Fibroblast of pulmonary artery (primary cell): Measurements from ENCODE around the gene TSACC.

Experiments used
- DNase-seq: peaks from one replicate; pipeline ENCODE4 v3.0.0-alpha.2; 2010; ENCODE audit warnings: low read depth
- H3K4me3 ChIP-seq: replicated peaks from 2 replicates; pipeline ENCODE4 v1.5.1; 2011; ENCODE audit warnings: low read depth, mild to moderate bottlenecking, control low read depth, low read length, moderate library complexity
- TF ChIP-seq, protein P1 (sequence below): IDR thresholded peaks from 2 replicates; pipeline ENCODE4 v1.5.1; 2011; ENCODE audit warnings: mild to moderate bottlenecking, control low read depth, low read length, inconsistent platforms; ENCODE audit errors: missing control alignments

The TSACC gene

GRCh38 chr1:156376146-156376545 lies 37.8 kb downstream of the TSACC start:
- peak; percentile 69 for DNase-seq
- TF ChIP-seq, protein P1, sequence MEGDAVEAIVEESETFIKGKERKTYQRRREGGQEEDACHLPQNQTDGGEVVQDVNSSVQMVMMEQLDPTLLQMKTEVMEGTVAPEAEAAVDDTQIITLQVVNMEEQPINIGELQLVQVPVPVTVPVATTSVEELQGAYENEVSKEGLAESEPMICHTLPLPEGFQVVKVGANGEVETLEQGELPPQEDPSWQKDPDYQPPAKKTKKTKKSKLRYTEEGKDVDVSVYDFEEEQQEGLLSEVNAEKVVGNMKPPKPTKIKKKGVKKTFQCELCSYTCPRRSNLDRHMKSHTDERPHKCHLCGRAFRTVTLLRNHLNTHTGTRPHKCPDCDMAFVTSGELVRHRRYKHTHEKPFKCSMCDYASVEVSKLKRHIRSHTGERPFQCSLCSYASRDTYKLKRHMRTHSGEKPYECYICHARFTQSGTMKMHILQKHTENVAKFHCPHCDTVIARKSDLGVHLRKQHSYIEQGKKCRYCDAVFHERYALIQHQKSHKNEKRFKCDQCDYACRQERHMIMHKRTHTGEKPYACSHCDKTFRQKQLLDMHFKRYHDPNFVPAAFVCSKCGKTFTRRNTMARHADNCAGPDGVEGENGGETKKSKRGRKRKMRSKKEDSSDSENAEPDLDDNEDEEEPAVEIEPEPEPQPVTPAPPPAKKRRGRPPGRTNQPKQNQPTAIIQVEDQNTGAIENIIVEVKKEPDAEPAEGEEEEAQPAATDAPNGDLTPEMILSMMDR, result no peak
- no peak overlapping the region for H3K4me3 ChIP-seq

DNA sequence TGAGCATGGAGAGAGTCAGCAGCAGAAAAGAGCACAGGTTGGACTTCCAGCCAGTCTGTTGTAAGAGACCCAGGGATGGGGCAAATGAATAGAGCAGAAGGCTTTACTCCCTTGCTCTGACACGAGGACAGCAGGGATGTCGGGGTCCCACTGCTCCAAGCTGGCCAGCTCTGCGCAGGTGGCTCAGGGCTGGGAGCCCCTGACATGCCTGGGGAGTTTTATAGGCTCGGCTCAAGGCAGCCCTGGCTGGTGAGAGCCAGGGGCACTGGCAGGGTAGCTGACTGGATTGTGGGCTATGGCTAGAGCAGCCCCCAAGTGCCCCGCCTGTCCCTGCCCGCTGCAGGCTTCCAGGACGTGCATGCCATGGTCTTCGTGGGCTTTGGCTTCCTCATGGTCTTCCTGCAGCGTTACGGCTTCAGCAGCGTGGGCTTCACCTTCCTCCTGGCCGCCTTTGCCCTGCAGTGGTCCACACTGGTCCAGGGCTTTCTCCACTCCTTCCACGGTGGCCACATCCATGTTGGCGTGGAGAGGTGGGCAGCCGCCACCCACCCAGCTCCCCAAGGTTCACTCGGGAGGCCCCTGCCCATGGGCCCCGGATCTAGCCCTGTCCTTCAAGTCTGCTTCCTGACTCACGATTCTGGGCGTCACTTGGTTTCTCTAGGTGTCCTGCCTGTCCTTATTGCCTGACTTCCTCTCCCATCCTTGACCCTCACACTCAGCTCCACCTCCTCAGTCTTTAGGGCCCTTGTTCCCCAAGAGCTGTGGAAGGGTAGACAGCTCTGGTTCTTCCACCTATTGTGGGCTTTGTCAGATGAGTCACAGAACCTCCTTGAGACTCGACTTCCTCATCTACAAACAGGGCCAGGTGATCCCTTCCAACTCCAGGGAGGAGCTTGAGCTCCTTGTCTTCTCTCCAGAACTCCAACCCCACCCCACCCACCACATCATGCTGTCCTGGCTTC lies 38.9 kb downstream of the TSACC start:
- TF ChIP-seq, protein P1, result no peak
- no peak for DNase-seq
- no peak overlapping the region for H3K4me3 ChIP-seq

GRCh38 chr1:156378557-156378956 lies 40.2 kb downstream of the TSACC start:
- DNase-seq, result no peak
- TF ChIP-seq, protein P1, result no peak
- no peak overlapping the region for H3K4me3 ChIP-seq

- no peak overlapping the region for H3K4me3 ChIP-seq
- peak; percentile 21 for DNase-seq
- TF ChIP-seq, protein P1, result no peak
Observed at GRCh38 chr1:156379420-156380165, 41.3 kb downstream of the TSACC start.

DNA sequence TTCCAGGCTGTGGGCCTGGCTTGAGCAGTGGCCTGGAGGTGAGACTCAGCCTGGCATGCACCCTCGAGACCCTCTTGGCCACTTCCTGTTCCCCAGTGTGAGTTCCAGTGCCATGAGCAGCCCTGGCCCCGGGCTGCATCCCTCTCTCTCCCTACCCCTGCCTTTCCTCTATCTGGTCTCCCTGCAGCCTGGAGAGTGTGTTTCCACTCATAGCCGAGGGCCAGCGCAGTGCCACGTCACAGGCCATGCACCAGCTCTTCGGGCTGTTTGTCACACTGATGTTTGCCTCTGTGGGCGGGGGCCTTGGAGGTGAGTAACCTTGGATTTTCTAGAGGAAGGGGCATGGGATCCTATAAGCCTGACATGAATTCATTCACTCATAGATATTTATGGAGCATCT lies 44.2 kb downstream of the TSACC start:
- no peak overlapping the region for H3K4me3 ChIP-seq
- no peak for DNase-seq
- TF ChIP-seq, protein P1, result no peak

DNA sequence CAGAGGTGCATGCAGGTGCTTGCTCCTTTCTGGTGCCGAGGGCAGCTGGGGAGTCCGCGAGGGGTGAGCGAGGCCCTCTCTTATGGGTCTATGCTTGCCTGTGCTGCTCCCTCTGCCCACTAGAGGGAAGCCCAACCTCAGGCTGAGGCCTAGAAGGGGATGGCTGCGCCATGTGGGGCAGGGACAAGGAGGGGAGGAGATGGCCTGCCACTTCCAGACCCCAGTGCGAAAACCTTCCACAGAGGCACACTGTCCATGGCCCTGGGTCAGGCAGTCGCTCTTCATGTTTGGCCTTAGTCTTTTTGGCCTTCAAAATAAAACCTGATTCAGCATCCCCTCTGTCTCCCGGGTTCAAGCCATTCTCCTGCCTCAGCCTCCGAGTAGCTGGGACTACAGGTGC lies 44.7 kb downstream of the TSACC start:
- TF ChIP-seq, protein P1, result peak; percentile 86
- no peak overlapping the region for H3K4me3 ChIP-seq
- DNase-seq, result peak; percentile 62
